WTC11 (cell line): ENCODE data around the gene YIF1B. TPM values are rescaled to one million over a fixed set of nuclear protein-coding genes. Genes with fewer than 3 reads are reported as not detected.
A peak's percentile ranks its signal among the peaks of the same experiment; 100 is the strongest.

ENCODE experiments used
- ATAC-seq: fragments of 200-7000 bp; cut with Tn5 transposase; 2 replicates; pipeline ENCODE4 v1.10.0; 2021; ENCODE audit warnings: mild to moderate bottlenecking, moderate library complexity
- CTCF ChIA-PET: fragments of 300-600 bp; sonication (Branson Sonifier 250); formaldehyde crosslinking; loops from one replicate; lab custom pipeline; 2021; ENCODE audit warnings: antibody characterized with exemption; lab: Charles Lee
- POLR2A ChIA-PET: fragments of 350-600 bp; sonication (Branson Sonifier 250); formaldehyde crosslinking; loops from one replicate; lab custom pipeline; 2021; ENCODE audit warnings: antibody characterized with exemption; lab: Charles Lee
- DNase-seq: peaks from one replicate; pipeline ENCODE4 v3.0.0; 2021; ENCODE audit warnings: low spot score
- H3K27ac Mint-ChIP-seq: 2 replicates; pipeline ENCODE4 v1.8.0; 2021; ENCODE audit warnings: mixed read lengths
- H3K27me3 Mint-ChIP-seq: 2 replicates; pipeline ENCODE4 v1.8.0; 2021; ENCODE audit warnings: low read depth, mild to moderate bottlenecking, moderate library complexity, mixed read lengths
- H3K36me3 Mint-ChIP-seq: 2 replicates; pipeline ENCODE4 v1.8.0; 2021; ENCODE audit warnings: mixed read lengths
- H3K4me1 Mint-ChIP-seq: 2 replicates; pipeline ENCODE4 v1.8.0; 2022; ENCODE audit warnings: mixed read lengths
- H3K4me3 Mint-ChIP-seq: 2 replicates; pipeline ENCODE4 v1.8.0; 2021; ENCODE audit warnings: mild to moderate bottlenecking, moderate library complexity, mixed read lengths
- H3K9me3 Mint-ChIP-seq: 2 replicates; pipeline ENCODE4 v1.8.0; 2021; ENCODE audit warnings: mixed read lengths
- ATF1 ChIP-seq: sonication (generic); formaldehyde crosslinking; IDR thresholded peaks from 2 replicates; pipeline ENCODE4 v1.8.1; 2023; ENCODE audit warnings: mild to moderate bottlenecking, moderate library complexity, missing genetic modification reagents
- CREB1 ChIP-seq: sonication (generic); formaldehyde crosslinking; IDR thresholded peaks from 2 replicates; pipeline ENCODE4 v1.8.0; 2023; ENCODE audit warnings: mild to moderate bottlenecking, missing genetic modification reagents
- IRF2 ChIP-seq: sonication (generic); formaldehyde crosslinking; IDR thresholded peaks from 2 replicates; pipeline ENCODE4 v1.8.0; 2022; ENCODE audit warnings: low read depth, missing genetic modification reagents, borderline replicate concordance
- JUN ChIP-seq: sonication (generic); formaldehyde crosslinking; IDR thresholded peaks from 2 replicates; pipeline ENCODE4 v1.8.0; 2023; ENCODE audit warnings: mild to moderate bottlenecking, missing genetic modification reagents
- NFYB ChIP-seq: sonication (generic); formaldehyde crosslinking; conservative IDR thresholded peaks from 2 replicates; pipeline ENCODE4 v1.8.0; 2022; ENCODE audit warnings: low read depth, missing genetic modification reagents
- PRRX2 ChIP-seq: fragments of 250-450 bp; sonication (Bioruptor Pico); IDR thresholded peaks from 2 replicates; pipeline ENCODE4 v1.8.0; 2021; ENCODE audit warnings: mild to moderate bottlenecking
- RELA ChIP-seq: sonication (generic); formaldehyde crosslinking; IDR thresholded peaks from 2 replicates; pipeline ENCODE4 v1.8.1; 2022; ENCODE audit warnings: missing genetic modification reagents, mild to moderate bottlenecking, borderline replicate concordance
- SP1 ChIP-seq: sonication (generic); formaldehyde crosslinking; conservative IDR thresholded peaks from 2 replicates; pipeline ENCODE4 v1.8.1; 2022; ENCODE audit warnings: missing genetic modification reagents
- ZBTB21 ChIP-seq: sonication (generic); formaldehyde crosslinking; IDR thresholded peaks from 2 replicates; pipeline ENCODE4 v1.8.1; 2023; ENCODE audit warnings: mild to moderate bottlenecking, missing genetic modification reagents, borderline replicate concordance
- ZNF121 ChIP-seq: sonication (generic); formaldehyde crosslinking; IDR thresholded peaks from 2 replicates; pipeline ENCODE4 v1.8.0; 2023; ENCODE audit warnings: missing genetic modification reagents
- ZNF232 ChIP-seq: sonication (generic); formaldehyde crosslinking; IDR thresholded peaks from 2 replicates; pipeline ENCODE4 v1.8.0; 2022; ENCODE audit warnings: mild to moderate bottlenecking, missing genetic modification reagents
- ZNF263 ChIP-seq: sonication (generic); formaldehyde crosslinking; IDR thresholded peaks from 2 replicates; pipeline ENCODE4 v1.8.1; 2022; ENCODE audit warnings: low read depth, mild to moderate bottlenecking, moderate library complexity, missing genetic modification reagents
- ZNF423 ChIP-seq: fragments of 250-450 bp; sonication (Bioruptor Pico); IDR thresholded peaks from 2 replicates; pipeline ENCODE4 v2.1.2; 2022; ENCODE audit warnings: mild to moderate bottlenecking, moderate library complexity
- total RNA-seq: library from RNA; stranded (reverse); gene quantifications from 3 replicates; pipeline ENCODE4 v1.2.3, GENCODE V29; 2021
- TF ChIP-seq, protein P1 (sequence below): fragments of 250-450 bp; sonication (Bioruptor Pico); IDR thresholded peaks from 2 replicates; pipeline ENCODE4 v1.9.0; 2021; ENCODE audit warnings: mild to moderate bottlenecking
- TF ChIP-seq, protein P2 (sequence below): fragments of 200-600 bp; IDR thresholded peaks from 2 replicates; pipeline ENCODE4 v1.8.0; 2022; ENCODE audit warnings: antibody characterized with exemption
- TF ChIP-seq, protein P3 (sequence below): sonication (generic); formaldehyde crosslinking; IDR thresholded peaks from 2 replicates; pipeline ENCODE4 v1.8.1; 2022; ENCODE audit warnings: mild to moderate bottlenecking, missing genetic modification reagents, moderate library complexity, borderline replicate concordance
- TF ChIP-seq, protein P4 (sequence below): sonication (generic); formaldehyde crosslinking; IDR thresholded peaks from 2 replicates; pipeline ENCODE4 v1.8.0; 2023; ENCODE audit warnings: mild to moderate bottlenecking, missing genetic modification reagents
- TF ChIP-seq, protein P5 (sequence below): sonication (generic); formaldehyde crosslinking; IDR thresholded peaks from 2 replicates; pipeline ENCODE4 v1.8.0; 2022; ENCODE audit warnings: mild to moderate bottlenecking, missing genetic modification reagents
- TF ChIP-seq, protein P6 (sequence below): fragments of 250-450 bp; sonication (Bioruptor Pico); IDR thresholded peaks from 2 replicates; pipeline ENCODE4 v1.9.0; 2021; ENCODE audit warnings: moderate library complexity, mild to moderate bottlenecking, inconsistent platforms, borderline replicate concordance
- TF ChIP-seq, protein P7 (sequence below): sonication (generic); formaldehyde crosslinking; IDR thresholded peaks from 2 replicates; pipeline ENCODE4 v1.8.0; 2022; ENCODE audit warnings: mild to moderate bottlenecking, missing genetic modification reagents
- TF ChIP-seq, protein P8 (sequence below): sonication (generic); formaldehyde crosslinking; conservative IDR thresholded peaks from 2 replicates; pipeline ENCODE4 v1.8.1; 2022; ENCODE audit warnings: mild to moderate bottlenecking, missing genetic modification reagents

YIF1B gene
- total RNA-seq, 1 experiment from 2014 or later = 83.3 TPM

DNA sequence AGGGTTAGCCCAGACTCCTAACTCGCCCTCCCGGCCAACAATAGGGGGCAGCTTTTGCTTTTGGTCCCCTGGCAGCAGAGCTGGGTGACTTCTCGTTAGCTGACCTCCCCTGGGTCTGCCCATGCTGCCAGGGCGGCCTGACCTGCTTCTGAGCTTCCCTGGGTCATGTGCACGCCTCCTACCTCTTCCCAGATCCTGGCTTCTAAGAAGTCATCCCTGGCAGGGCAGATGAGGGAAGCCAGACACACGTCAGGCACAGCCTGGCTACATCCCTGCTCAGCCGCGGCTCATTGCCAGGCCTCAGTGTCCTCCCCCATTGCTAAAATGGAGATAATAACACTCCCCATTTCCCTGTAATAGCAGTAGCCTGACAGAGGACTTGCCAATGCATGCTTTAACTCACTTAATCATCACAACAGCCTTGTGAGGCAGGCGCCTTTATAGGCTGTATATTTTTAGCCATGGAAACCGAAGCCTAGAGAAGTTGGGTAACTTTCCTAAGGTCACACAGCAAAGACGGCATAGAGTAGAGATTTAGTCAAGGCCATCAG, 6.0 kb upstream of the YIF1B start (continued):
- TF ChIP-seq CREB1 = no peak
- TF ChIP-seq, all 79 proteins: peak for 0

DNA sequence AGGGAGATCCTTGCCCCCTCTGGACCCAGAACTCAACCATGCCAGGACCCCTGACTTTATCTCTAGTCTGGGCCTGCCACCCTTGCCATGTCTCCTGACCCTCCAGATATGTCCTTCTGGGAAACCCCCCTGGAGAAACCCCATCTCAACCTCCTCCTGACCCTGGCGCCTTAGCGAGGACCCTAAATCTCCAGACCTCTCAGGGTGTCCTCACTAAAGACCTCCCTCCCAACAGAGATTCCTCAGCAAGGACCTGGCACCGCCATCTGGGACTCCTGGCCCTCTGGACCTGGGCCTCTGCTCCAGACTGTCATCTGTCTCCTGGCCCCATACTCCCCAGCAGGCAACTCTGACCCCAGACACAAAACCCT, 5.2 kb upstream of the YIF1B start:
- ATAC-seq (no peak), DNase-seq (no peak)
- ChIA-PET CTCF (interaction anchor here (0.6 to 2.7 kb wide), 19 partner anchors 10 to 418 kb away, joined by 3 to 13 read pairs (median 4); partner anchors contain the start of genes C19orf33, CATSPERG, FAM98C and GGN), POLR2A (interaction anchor here (0.7 to 1.5 kb wide), 3 partner anchors 54 to 419 kb away, joined by 3 to 4 read pairs (median 3); partner anchors contain the start of gene PSMD8)
- TF ChIP-seq SP1 (CRISPR knock-in tag) (no peak), ATF1 (CRISPR knock-in tag) (no peak), PRRX2 (CRISPR knock-in tag) (no peak), RELA (CRISPR knock-in tag) (no peak), CREB1 (no peak), IRF2 (CRISPR knock-in tag) (no peak), ZNF232 (CRISPR knock-in tag) (no peak)
- TF ChIP-seq, protein P1, sequence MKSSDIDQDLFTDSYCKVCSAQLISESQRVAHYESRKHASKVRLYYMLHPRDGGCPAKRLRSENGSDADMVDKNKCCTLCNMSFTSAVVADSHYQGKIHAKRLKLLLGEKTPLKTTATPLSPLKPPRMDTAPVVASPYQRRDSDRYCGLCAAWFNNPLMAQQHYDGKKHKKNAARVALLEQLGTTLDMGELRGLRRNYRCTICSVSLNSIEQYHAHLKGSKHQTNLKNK (CRISPR knock-in tag) = no peak
- Mint-ChIP-seq H3K27me3 (peaks cover 54% of the 10 kb centered on the region), H3K4me3 (peak overlapping the region; percentile 81), H3K36me3 (no peaks in the 10 kb centered on the region; the same call in 1 of the 2 replicates), H3K27ac (no peak overlapping the region), H3K9me3 (no peaks in the 10 kb centered on the region), H3K4me1 (peaks cover 23% of the 10 kb centered on the region)

DNA sequence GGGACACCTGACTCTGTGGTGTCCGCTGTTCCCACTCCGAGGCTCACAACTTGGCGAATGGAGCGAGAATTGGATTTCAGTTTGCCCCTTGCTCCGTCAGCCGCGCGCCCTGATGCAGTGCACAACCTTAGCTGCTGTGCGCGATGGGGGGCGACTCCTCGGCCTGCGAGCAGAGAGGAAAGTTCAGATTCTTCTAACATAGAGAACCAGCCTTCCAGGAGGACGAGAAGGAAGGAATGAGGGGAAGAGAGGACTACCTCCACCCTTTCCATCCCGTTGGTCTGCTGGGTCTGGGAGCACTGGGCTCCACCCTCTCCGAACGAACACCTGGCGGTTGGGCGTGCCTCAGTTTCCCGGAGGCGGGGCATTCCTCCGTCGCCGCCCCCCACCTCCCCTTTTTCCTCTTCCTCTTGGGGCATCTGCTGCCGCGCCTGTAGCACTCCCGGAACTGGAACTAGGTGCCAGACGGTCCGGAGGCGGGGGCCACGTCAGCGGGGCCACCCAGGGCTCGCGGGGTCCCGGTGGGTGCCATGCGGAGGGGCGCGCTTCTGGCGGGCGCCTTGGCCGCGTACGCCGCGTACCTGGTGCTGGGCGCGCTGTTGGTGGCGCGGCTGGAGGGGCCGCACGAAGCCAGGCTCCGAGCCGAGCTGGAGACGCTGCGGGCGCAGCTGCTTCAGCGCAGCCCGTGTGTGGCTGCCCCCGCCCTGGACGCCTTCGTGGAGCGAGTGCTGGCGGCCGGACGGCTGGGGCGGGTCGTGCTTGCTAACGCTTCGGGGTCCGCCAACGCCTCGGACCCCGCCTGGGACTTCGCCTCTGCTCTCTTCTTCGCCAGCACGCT, 3.9 kb upstream of the YIF1B start, which contains the start of gene KCNK6:
KCNK6 (plus strand) TSS at position 425 of the 838 bp plus-strand sequence; CDS start at position 531, 106 bp downstream.
- Mint-ChIP-seq H3K4me1 (peaks cover 26% of the 10 kb centered on the region), H3K9me3 (no peaks in the 10 kb centered on the region), H3K27me3 (peaks cover 54% of the 10 kb centered on the region), H3K36me3 (no peaks in the 10 kb centered on the region), H3K27ac (no peak within 1 kb of the TSS), H3K4me3 (peak within 1 kb of the TSS; percentile 81)
- POLR2A ChIA-PET = interaction anchor here (0.5 to 1.5 kb wide), 6 partner anchors 8 to 179 kb away, joined by 3 to 12 read pairs (median 4); partner anchors contain the start of gene PSMD8
- ATAC-seq (peak; percentile 5), DNase-seq (peak; percentile 66)
- CTCF ChIA-PET = interaction anchor here (0.5 to 2.7 kb wide), 19 partner anchors 11 to 577 kb away, joined by 3 to 13 read pairs (median 5); partner anchors contain the start of genes C19orf33, CATSPERG, FAM98C and GGN
- TF ChIP-seq, protein P2, sequence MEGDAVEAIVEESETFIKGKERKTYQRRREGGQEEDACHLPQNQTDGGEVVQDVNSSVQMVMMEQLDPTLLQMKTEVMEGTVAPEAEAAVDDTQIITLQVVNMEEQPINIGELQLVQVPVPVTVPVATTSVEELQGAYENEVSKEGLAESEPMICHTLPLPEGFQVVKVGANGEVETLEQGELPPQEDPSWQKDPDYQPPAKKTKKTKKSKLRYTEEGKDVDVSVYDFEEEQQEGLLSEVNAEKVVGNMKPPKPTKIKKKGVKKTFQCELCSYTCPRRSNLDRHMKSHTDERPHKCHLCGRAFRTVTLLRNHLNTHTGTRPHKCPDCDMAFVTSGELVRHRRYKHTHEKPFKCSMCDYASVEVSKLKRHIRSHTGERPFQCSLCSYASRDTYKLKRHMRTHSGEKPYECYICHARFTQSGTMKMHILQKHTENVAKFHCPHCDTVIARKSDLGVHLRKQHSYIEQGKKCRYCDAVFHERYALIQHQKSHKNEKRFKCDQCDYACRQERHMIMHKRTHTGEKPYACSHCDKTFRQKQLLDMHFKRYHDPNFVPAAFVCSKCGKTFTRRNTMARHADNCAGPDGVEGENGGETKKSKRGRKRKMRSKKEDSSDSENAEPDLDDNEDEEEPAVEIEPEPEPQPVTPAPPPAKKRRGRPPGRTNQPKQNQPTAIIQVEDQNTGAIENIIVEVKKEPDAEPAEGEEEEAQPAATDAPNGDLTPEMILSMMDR = no peak
- TF ChIP-seq, protein P3, sequence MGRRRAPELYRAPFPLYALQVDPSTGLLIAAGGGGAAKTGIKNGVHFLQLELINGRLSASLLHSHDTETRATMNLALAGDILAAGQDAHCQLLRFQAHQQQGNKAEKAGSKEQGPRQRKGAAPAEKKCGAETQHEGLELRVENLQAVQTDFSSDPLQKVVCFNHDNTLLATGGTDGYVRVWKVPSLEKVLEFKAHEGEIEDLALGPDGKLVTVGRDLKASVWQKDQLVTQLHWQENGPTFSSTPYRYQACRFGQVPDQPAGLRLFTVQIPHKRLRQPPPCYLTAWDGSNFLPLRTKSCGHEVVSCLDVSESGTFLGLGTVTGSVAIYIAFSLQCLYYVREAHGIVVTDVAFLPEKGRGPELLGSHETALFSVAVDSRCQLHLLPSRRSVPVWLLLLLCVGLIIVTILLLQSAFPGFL (CRISPR knock-in tag) = no peak
- TF ChIP-seq JUN (CRISPR knock-in tag) = peak; percentile 77; the same call in 1 of the 2 replicates
- TF ChIP-seq NFYB = no peak
- TF ChIP-seq, protein P4, sequence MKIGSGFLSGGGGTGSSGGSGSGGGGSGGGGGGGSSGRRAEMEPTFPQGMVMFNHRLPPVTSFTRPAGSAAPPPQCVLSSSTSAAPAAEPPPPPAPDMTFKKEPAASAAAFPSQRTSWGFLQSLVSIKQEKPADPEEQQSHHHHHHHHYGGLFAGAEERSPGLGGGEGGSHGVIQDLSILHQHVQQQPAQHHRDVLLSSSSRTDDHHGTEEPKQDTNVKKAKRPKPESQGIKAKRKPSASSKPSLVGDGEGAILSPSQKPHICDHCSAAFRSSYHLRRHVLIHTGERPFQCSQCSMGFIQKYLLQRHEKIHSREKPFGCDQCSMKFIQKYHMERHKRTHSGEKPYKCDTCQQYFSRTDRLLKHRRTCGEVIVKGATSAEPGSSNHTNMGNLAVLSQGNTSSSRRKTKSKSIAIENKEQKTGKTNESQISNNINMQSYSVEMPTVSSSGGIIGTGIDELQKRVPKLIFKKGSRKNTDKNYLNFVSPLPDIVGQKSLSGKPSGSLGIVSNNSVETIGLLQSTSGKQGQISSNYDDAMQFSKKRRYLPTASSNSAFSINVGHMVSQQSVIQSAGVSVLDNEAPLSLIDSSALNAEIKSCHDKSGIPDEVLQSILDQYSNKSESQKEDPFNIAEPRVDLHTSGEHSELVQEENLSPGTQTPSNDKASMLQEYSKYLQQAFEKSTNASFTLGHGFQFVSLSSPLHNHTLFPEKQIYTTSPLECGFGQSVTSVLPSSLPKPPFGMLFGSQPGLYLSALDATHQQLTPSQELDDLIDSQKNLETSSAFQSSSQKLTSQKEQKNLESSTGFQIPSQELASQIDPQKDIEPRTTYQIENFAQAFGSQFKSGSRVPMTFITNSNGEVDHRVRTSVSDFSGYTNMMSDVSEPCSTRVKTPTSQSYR (CRISPR knock-in tag) = 0 out of 2 replicates have a peak, but pooled peaks have one; percentile 25
- no peak for TF ChIP-seq ZNF121 (CRISPR knock-in tag)
- TF ChIP-seq, protein P5, sequence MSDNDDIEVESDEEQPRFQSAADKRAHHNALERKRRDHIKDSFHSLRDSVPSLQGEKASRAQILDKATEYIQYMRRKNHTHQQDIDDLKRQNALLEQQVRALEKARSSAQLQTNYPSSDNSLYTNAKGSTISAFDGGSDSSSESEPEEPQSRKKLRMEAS (CRISPR knock-in tag) = peak; percentile 63; the same call in 1 of the 2 replicates
- TF ChIP-seq IRF2 (CRISPR knock-in tag) = no peak
- TF ChIP-seq ZNF423 (CRISPR knock-in tag) = 0 out of 2 replicates have a peak, but pooled peaks have one; percentile 26
- TF ChIP-seq, protein P6, sequence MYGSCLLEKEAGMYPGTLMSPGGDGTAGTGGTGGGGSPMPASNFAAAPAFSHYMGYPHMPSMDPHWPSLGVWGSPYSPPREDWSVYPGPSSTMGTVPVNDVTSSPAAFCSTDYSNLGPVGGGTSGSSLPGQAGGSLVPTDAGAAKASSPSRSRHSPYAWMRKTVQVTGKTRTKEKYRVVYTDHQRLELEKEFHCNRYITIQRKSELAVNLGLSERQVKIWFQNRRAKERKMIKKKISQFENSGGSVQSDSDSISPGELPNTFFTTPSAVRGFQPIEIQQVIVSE (CRISPR knock-in tag) = no peak
- TF ChIP-seq, protein P7, sequence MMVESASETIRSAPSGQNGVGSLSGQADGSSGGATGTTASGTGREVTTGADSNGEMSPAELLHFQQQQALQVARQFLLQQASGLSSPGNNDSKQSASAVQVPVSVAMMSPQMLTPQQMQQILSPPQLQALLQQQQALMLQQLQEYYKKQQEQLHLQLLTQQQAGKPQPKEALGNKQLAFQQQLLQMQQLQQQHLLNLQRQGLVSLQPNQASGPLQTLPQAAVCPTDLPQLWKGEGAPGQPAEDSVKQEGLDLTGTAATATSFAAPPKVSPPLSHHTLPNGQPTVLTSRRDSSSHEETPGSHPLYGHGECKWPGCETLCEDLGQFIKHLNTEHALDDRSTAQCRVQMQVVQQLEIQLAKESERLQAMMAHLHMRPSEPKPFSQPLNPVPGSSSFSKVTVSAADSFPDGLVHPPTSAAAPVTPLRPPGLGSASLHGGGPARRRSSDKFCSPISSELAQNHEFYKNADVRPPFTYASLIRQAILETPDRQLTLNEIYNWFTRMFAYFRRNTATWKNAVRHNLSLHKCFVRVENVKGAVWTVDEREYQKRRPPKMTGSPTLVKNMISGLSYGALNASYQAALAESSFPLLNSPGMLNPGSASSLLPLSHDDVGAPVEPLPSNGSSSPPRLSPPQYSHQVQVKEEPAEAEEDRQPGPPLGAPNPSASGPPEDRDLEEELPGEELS = peak; percentile 71; the same call in 1 of the 2 replicates
- TF ChIP-seq, protein P8, sequence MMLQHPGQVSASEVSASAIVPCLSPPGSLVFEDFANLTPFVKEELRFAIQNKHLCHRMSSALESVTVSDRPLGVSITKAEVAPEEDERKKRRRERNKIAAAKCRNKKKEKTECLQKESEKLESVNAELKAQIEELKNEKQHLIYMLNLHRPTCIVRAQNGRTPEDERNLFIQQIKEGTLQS (CRISPR knock-in tag) = no peak
- TF ChIP-seq ZNF263 (CRISPR knock-in tag) = peak; percentile 29; the same call in 1 of the 2 replicates
- peak; percentile 15; the same call in 1 of the 2 replicates for TF ChIP-seq ZBTB21
